KMS-11 (cell line): ENCODE measurements around the gene RECQL5.

ENCODE experiments used
- H2AFZ ChIP-seq: fragments of 200-600 bp; sonication (generic); 2 replicates; pipeline ENCODE4 v1.6.1; 2016; ENCODE audit warnings: antibody characterized with exemption, mixed run types, low read depth
- H3K27ac ChIP-seq: fragments of 200-600 bp; sonication (generic); 2 replicates; pipeline ENCODE4 v1.6.1; 2016; ENCODE audit warnings: mild to moderate bottlenecking, mixed run types
- H3K27me3 ChIP-seq: fragments of 200-600 bp; sonication (generic); 2 replicates; pipeline ENCODE4 v1.6.1; 2017; ENCODE audit warnings: mild to moderate bottlenecking, low read depth, mixed run types, moderate library complexity; ENCODE audit not compliant: insufficient read depth
- H3K36me3 ChIP-seq: fragments of 200-600 bp; sonication (generic); 2 replicates; pipeline ENCODE4 v1.6.1; 2017; ENCODE audit warnings: mild to moderate bottlenecking, mixed run types; ENCODE audit not compliant: insufficient read depth
- H3K4me1 ChIP-seq: fragments of 200-600 bp; sonication (generic); 2 replicates; pipeline ENCODE4 v1.6.1; 2016; ENCODE audit warnings: mild to moderate bottlenecking, low read depth, mixed run types; ENCODE audit not compliant: poor library complexity, severe bottlenecking
- H3K4me2 ChIP-seq: fragments of 200-600 bp; sonication (generic); 2 replicates; pipeline ENCODE4 v1.7.0; 2016; ENCODE audit warnings: mild to moderate bottlenecking, mixed run types
- H3K4me3 ChIP-seq: fragments of 200-600 bp; sonication (generic); IDR thresholded peaks from 2 replicates; pipeline ENCODE4 v1.6.1; 2017; ENCODE audit warnings: low read depth, low read length, mixed read lengths; ENCODE audit not compliant: insufficient read depth
- H3K79me2 ChIP-seq: fragments of 200-600 bp; sonication (generic); 2 replicates; pipeline ENCODE4 v1.6.1; 2016; ENCODE audit warnings: low read depth, mixed run types; ENCODE audit not compliant: insufficient read depth
- H3K9ac ChIP-seq: fragments of 200-600 bp; sonication (generic); 2 replicates; pipeline ENCODE4 v1.6.1; 2016; ENCODE audit warnings: mild to moderate bottlenecking, mixed run types
- H4K20me1 ChIP-seq: fragments of 200-600 bp; sonication (generic); 2 replicates; pipeline ENCODE4 v1.6.1; 2016; ENCODE audit warnings: mild to moderate bottlenecking, mixed run types; ENCODE audit not compliant: insufficient read depth
- CTCF ChIP-seq: fragments of 200-600 bp; sonication (generic); conservative IDR thresholded peaks from 2 replicates; pipeline ENCODE4 v1.6.1; 2017; ENCODE audit warnings: low read depth, mild to moderate bottlenecking, antibody characterized with exemption, low read length, moderate library complexity, mixed read lengths

The RECQL5 gene

GRCh38 chr17:75652341-75652740, 14.6 kb downstream of the RECQL5 start:
- Histone ChIP-seq H3K27me3 (no peaks in the 10 kb centered on the region), H3K36me3 (no peaks in the 10 kb centered on the region), H4K20me1 (no peaks in the 10 kb centered on the region)

GRCh38 chr17:75650874-75651273, 16.1 kb downstream of the RECQL5 start:
- H3K79me2 ChIP-seq: no peaks in the 10 kb centered on the region
- TF ChIP-seq CTCF: no peak
- H3K36me3 ChIP-seq: no peaks in the 10 kb centered on the region
- H3K27ac ChIP-seq: no peak overlapping the region
- no peaks in the 10 kb centered on the region for H4K20me1 ChIP-seq
- no peaks in the 10 kb centered on the region for H3K4me1 ChIP-seq
- H3K4me3 ChIP-seq: no peak overlapping the region
- no peaks in the 10 kb centered on the region for H3K27me3 ChIP-seq
- H3K9ac ChIP-seq: no peak overlapping the region
- no peak overlapping the region for H3K4me2 ChIP-seq
- H2AFZ ChIP-seq: no peak overlapping the region

More at GRCh38 chr17:75652341-75652740, 14.6 kb downstream of the RECQL5 start:
- Histone ChIP-seq H3K4me2 (no peak overlapping the region), H3K4me3 (no peak overlapping the region), H3K79me2 (no peaks in the 10 kb centered on the region), H3K27ac (no peak overlapping the region), H3K4me1 (no peaks in the 10 kb centered on the region), H2AFZ (no peak overlapping the region), H3K9ac (no peak overlapping the region)
- no peak for TF ChIP-seq CTCF

GRCh38 chr17:75649687-75650086, 17.3 kb downstream of the RECQL5 start:
- H2AFZ ChIP-seq: no peak overlapping the region
- H4K20me1 ChIP-seq: no peaks in the 10 kb centered on the region
- TF ChIP-seq CTCF: no peak
- no peaks in the 10 kb centered on the region for H3K4me1 ChIP-seq
- no peak overlapping the region for H3K4me3 ChIP-seq
- no peaks in the 10 kb centered on the region for H3K27me3 ChIP-seq
- no peak overlapping the region for H3K4me2 ChIP-seq
- no peaks in the 10 kb centered on the region for H3K36me3 ChIP-seq
- no peak overlapping the region for H3K27ac ChIP-seq
- H3K9ac ChIP-seq: no peak overlapping the region
- H3K79me2 ChIP-seq: no peaks in the 10 kb centered on the region

GRCh38 chr17:75647921-75648320, 19.0 kb downstream of the RECQL5 start:
- no peak overlapping the region for H3K9ac ChIP-seq
- H3K36me3 ChIP-seq: no peaks in the 10 kb centered on the region
- no peak for TF ChIP-seq CTCF

More at GRCh38 chr17:75647921-75648320, 19.0 kb downstream of the RECQL5 start:
- H3K27me3 ChIP-seq: no peaks in the 10 kb centered on the region
- H3K79me2 ChIP-seq: no peaks in the 10 kb centered on the region
- no peak overlapping the region for H3K4me3 ChIP-seq
- H4K20me1 ChIP-seq: no peaks in the 10 kb centered on the region
- no peaks in the 10 kb centered on the region for H3K4me1 ChIP-seq
- H3K27ac ChIP-seq: no peak overlapping the region
- H2AFZ ChIP-seq: no peak overlapping the region
- H3K4me2 ChIP-seq: no peak overlapping the region
